IMR-90 (cell line): ENCODE results near the gene TSR3.

Experiments
- BHLHE40 ChIP-seq: fragments of 150-350 bp; IDR thresholded peaks from 2 replicates; pipeline ENCODE4 v1.6.1; 2016; ENCODE audit warnings: mild to moderate bottlenecking, low read depth, low read length
- CHD1 ChIP-seq: IDR thresholded peaks from 2 replicates; pipeline ENCODE4 v1.6.1; 2012; ENCODE audit warnings: low read depth, low read length, improper control_type of control experiment
- FOS ChIP-seq: fragments of 150-350 bp; IDR thresholded peaks from 2 replicates; pipeline ENCODE4 v1.6.1; 2016; ENCODE audit warnings: low read depth, low read length
- POLR2A ChIP-seq: IDR thresholded peaks from 2 replicates; pipeline ENCODE4 v1.6.1; 2012; ENCODE audit warnings: mild to moderate bottlenecking, low read depth, low read length
- RAD21 ChIP-seq: IDR thresholded peaks from 2 replicates; pipeline ENCODE4 v1.6.1; 2012; ENCODE audit warnings: low read length, improper control_type of control experiment
- RFX5 ChIP-seq: IDR thresholded peaks from 2 replicates; pipeline ENCODE4 v1.8.0; 2012; ENCODE audit warnings: low read depth, mild to moderate bottlenecking, low read length, moderate library complexity
- SMC3 ChIP-seq: fragments of 150-350 bp; IDR thresholded peaks from 2 replicates; pipeline ENCODE4 v1.6.1; 2016; ENCODE audit warnings: low read depth, mild to moderate bottlenecking, antibody characterized with exemption, low read length, moderate library complexity
- TF ChIP-seq, protein P1 (sequence below): conservative IDR thresholded peaks from 2 replicates; pipeline ENCODE4 v1.5.1; 2012; ENCODE audit warnings: mild to moderate bottlenecking, low read depth, low read length, improper control_type of control experiment
- TF ChIP-seq, protein P2 (sequence below): fragments of 150-350 bp; IDR thresholded peaks from 2 replicates; pipeline ENCODE4 v1.6.1; 2017; ENCODE audit warnings: mild to moderate bottlenecking, antibody characterized with exemption, low read length, low read depth

DNA sequence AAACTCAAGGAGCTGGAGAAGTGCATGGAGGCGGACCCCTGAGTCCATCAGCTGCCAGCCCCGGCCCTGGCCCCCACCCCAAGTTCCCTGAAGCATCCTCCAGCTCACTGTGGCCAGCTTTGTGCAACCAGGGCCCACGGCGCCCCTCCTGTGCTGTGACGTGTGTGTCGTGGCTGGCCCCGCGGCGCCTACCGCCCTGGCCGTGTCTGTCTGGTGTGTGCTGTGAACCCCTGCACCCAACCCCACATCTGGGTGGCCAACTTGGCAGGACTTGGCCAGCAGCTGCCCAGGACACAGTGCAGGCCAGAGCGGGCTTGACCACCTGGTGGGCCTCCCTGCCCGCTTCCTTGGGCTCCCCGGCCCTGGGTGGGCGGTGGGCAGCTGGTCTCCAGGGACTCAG, 3.2 kb downstream of the TSR3 start:
- TF ChIP-seq BHLHE40 (no peak), POLR2A (no peak), RFX5 (no peak), FOS (no peak), CHD1 (no peak), RAD21 (no peak), SMC3 (no peak)
- TF ChIP-seq, protein P1, sequence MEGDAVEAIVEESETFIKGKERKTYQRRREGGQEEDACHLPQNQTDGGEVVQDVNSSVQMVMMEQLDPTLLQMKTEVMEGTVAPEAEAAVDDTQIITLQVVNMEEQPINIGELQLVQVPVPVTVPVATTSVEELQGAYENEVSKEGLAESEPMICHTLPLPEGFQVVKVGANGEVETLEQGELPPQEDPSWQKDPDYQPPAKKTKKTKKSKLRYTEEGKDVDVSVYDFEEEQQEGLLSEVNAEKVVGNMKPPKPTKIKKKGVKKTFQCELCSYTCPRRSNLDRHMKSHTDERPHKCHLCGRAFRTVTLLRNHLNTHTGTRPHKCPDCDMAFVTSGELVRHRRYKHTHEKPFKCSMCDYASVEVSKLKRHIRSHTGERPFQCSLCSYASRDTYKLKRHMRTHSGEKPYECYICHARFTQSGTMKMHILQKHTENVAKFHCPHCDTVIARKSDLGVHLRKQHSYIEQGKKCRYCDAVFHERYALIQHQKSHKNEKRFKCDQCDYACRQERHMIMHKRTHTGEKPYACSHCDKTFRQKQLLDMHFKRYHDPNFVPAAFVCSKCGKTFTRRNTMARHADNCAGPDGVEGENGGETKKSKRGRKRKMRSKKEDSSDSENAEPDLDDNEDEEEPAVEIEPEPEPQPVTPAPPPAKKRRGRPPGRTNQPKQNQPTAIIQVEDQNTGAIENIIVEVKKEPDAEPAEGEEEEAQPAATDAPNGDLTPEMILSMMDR, result no peak
- TF ChIP-seq, protein P2, sequence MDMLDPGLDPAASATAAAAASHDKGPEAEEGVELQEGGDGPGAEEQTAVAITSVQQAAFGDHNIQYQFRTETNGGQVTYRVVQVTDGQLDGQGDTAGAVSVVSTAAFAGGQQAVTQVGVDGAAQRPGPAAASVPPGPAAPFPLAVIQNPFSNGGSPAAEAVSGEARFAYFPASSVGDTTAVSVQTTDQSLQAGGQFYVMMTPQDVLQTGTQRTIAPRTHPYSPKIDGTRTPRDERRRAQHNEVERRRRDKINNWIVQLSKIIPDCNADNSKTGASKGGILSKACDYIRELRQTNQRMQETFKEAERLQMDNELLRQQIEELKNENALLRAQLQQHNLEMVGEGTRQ, result no peak
